HepG2 (cell line): ENCODE data around the gene ATPAF2. TPM values are rescaled to one million over a fixed set of nuclear protein-coding genes. Genes with fewer than 3 reads are reported as not detected.

Experiments used
- CEBPZ ChIP-seq: IDR thresholded peaks from 2 replicates; pipeline ENCODE4 v1.6.1; 2012; ENCODE audit warnings: low read length, improper control_type of control experiment
- FOXK2 ChIP-seq: fragments of 450-650 bp; IDR thresholded peaks from 2 replicates; pipeline ENCODE4 v1.6.1; 2016
- GATA4 ChIP-seq: sonication (generic); IDR thresholded peaks from 2 replicates; pipeline ENCODE4 v1.6.1; 2016; ENCODE audit warnings: antibody characterized with exemption, low read depth, borderline replicate concordance
- KLF12 ChIP-seq: sonication (generic); formaldehyde crosslinking; IDR thresholded peaks from 2 replicates; pipeline ENCODE4 v1.4.0; 2020; ENCODE audit warnings: missing genetic modification reagents, borderline replicate concordance
- KLF15 ChIP-seq: sonication (generic); formaldehyde crosslinking; IDR thresholded peaks from 2 replicates; pipeline ENCODE4 v1.8.1; 2023; ENCODE audit warnings: borderline replicate concordance, mild to moderate bottlenecking, inconsistent platforms, missing genetic modification reagents, mixed read lengths
- USF2 ChIP-seq, 2 experiments: sonication (generic) in 1 of 2; formaldehyde crosslinking in 1 of 2; IDR thresholded peaks; 2 replicates each; pipeline versions ENCODE4 v1.5.1 to v1.6.1; 2011 to 2020; ENCODE audit warnings: borderline replicate concordance in 1 of 2, low read depth in 1 of 2, low read length in 1 of 2, mild to moderate bottlenecking in 1 of 2, missing genetic modification reagents in 1 of 2, moderate library complexity in 1 of 2
- ZHX1 ChIP-seq: sonication (generic); formaldehyde crosslinking; IDR thresholded peaks from 2 replicates; pipeline ENCODE4 v1.8.1; 2022; ENCODE audit warnings: low read depth, mild to moderate bottlenecking, missing genetic modification reagents
- ZNF230 ChIP-seq: sonication (generic); formaldehyde crosslinking; IDR thresholded peaks from 2 replicates; pipeline ENCODE4 v1.4.0; 2020; ENCODE audit warnings: mild to moderate bottlenecking, missing genetic modification reagents
- ZNF232 ChIP-seq: sonication (generic); formaldehyde crosslinking; IDR thresholded peaks from 2 replicates; pipeline ENCODE4 v1.4.0; 2020; ENCODE audit warnings: missing genetic modification reagents, borderline replicate concordance
- ZNF317 ChIP-seq: sonication (generic); formaldehyde crosslinking; IDR thresholded peaks from 2 replicates; pipeline ENCODE4 v1.5.0; 2020; ENCODE audit warnings: mild to moderate bottlenecking, missing genetic modification reagents
- ZNF510 ChIP-seq: sonication (generic); formaldehyde crosslinking; IDR thresholded peaks from 2 replicates; pipeline ENCODE4 v1.4.0; 2020; ENCODE audit warnings: low read depth, mild to moderate bottlenecking, missing genetic modification reagents
- ZNF549 ChIP-seq: sonication (generic); formaldehyde crosslinking; IDR thresholded peaks from 2 replicates; pipeline ENCODE4 v1.5.0; 2020; ENCODE audit warnings: missing genetic modification reagents
- ZNF609 ChIP-seq: sonication (generic); formaldehyde crosslinking; IDR thresholded peaks from 2 replicates; pipeline ENCODE4 v1.4.0; 2020; ENCODE audit warnings: mild to moderate bottlenecking, missing genetic modification reagents, borderline replicate concordance
- polyA plus RNA-seq, 8 experiments: library from polyadenylated mRNA; depleted of rRNA in 3 of 8; stranded (reverse) in 7 of 8; unstranded in 1 of 8; fragments of >200 nt; fragmentation: Illumina TruSeq in 4 of 8; extraction: Trizol in 4 of 8; gene quantifications; 2 replicates each; pipeline versions ENCODE4 v1.2.1 to v1.2.3, GENCODE V29; 2011 to 2016; ENCODE audit warnings: low read depth in 4 of 8, missing spikeins in 1 of 8, mixed read lengths in 1 of 8; ENCODE audit not compliant: insufficient read depth in 1 of 8
- total RNA-seq, 5 experiments: library from RNA; depleted of rRNA; stranded (reverse); fragments of >200 nt; fragmentation: Illumina TruSeq; extraction: Trizol; gene quantifications; 2 replicates each; pipeline ENCODE4 v1.2.3, GENCODE V29; 2016; ENCODE audit warnings: low read depth in 1 of 5

The ATPAF2 gene
- total and polyA plus RNA-seq, 2 of the 13 experiments (the other 11 are each of a cell fraction or from before 2014, with no cell fraction given): 15.0 to 16.5 TPM

GRCh38 chr17:17972126-17972951 is 66.6 kb downstream of the ATPAF2 start, which contains the start of the genes DRC3 and TOM1L2 (continued):
- no peak for TF ChIP-seq ZNF232 (CRISPR knock-in tag)
- peak; percentile 98 for TF ChIP-seq CEBPZ
- no peak for TF ChIP-seq KLF15
- TF ChIP-seq ZNF317: no peak
- peak; percentile 99 for TF ChIP-seq USF2 (IDR thresholded peaks at IDR 0.05; ENCODE audit: low read depth, low read length)
- TF ChIP-seq USF2 (CRISPR knock-in tag; IDR thresholded peaks at IDR 0.05; ENCODE audit: borderline replicate concordance): peak; percentile 94
- no peak for TF ChIP-seq ZNF549 (CRISPR knock-in tag)
- TF ChIP-seq FOXK2: peak; percentile 57; the same call in 1 of the 2 replicates
- 0 out of 2 replicates have a peak, but pooled peaks have one; percentile 23 for TF ChIP-seq ZNF230 (CRISPR knock-in tag)
- no peak for TF ChIP-seq ZNF609
- TF ChIP-seq ZNF510 (CRISPR knock-in tag): no peak
- no peak for TF ChIP-seq KLF12 (CRISPR knock-in tag)
- no peak for TF ChIP-seq ZHX1 (CRISPR knock-in tag)
- TF ChIP-seq GATA4: no peak
